GM12878 (cell line): Measurements from ENCODE around the gene RNU5B-1. TPM values are rescaled to one million over a fixed set of nuclear protein-coding genes. Genes with fewer than 3 reads are reported as not detected.
A peak's percentile ranks its signal among the peaks of the same experiment; 100 is the strongest.

Source experiments
- ATAC-seq: fragments of 200-7000 bp; cut with Tn5 transposase; 3 replicates; pipeline ENCODE4 v1.9.1; 2020; ENCODE audit warnings: mild to moderate bottlenecking, moderate library complexity
- BruUV-seq: library from RNA; stranded (reverse); fragments of 400-500 nt; replicated peaks from 2 replicates; lab custom pipeline; 2021; lab: Mats Ljungman, UMichigan
- CTCF ChIA-PET: fragments of 300-600 bp; sonication (Branson Sonifier 250); formaldehyde crosslinking; extraction: SDS; loops from one replicate; lab custom pipeline; 2021; ENCODE audit warnings: inconsistent platforms; lab: Yijun Ruan, JAX
- POLR2A ChIA-PET: fragments of 350-600 bp; formaldehyde crosslinking; extraction: SDS; loops from one replicate; lab custom pipeline; 2021; ENCODE audit warnings: inconsistent platforms; lab: Charles Lee
- RAD21 ChIA-PET: fragments of 300-600 bp; sonication (Branson Sonifier 250); formaldehyde crosslinking; loops from one replicate; lab custom pipeline; 2023; ENCODE audit warnings: antibody characterized with exemption; ENCODE audit not compliant: unreplicated experiment; lab: Charles Lee
- SMC1A ChIA-PET: fragments of 300-600 bp; sonication (Branson Sonifier 250); formaldehyde crosslinking; loops from one replicate; lab custom pipeline; 2023; ENCODE audit not compliant: unreplicated experiment, uncharacterized antibody; lab: Charles Lee
- DNase-seq: peaks from one replicate; pipeline ENCODE4 v3.0.0-alpha.2; 2011; ENCODE audit warnings: low read depth, low spot score
- FAIRE-seq: peaks from 3 replicates; lab custom pipeline; 2011; peaks lifted over from hg19 to GRCh38; lab: Jason Lieb, UNC
- H2AFZ ChIP-seq: 2 replicates; pipeline ENCODE4 v1.6.0; 2011; ENCODE audit warnings: low read depth, low read length, control low read depth; ENCODE audit not compliant: control insufficient read depth
- H3K27ac ChIP-seq: 2 replicates; pipeline ENCODE4 v1.5.1; 2011; ENCODE audit warnings: control low read depth; ENCODE audit not compliant: control insufficient read depth, insufficient read depth
- H3K27me3 ChIP-seq, 2 experiments: replicated peaks in 1 of 2; 2 replicates each; pipeline versions ENCODE4 v1.6.0 to v1.6.1; 2011; ENCODE audit warnings: low read length in 1 of 2; ENCODE audit not compliant: control insufficient read depth in 2 of 2, insufficient read depth in 2 of 2
- H3K36me3 ChIP-seq, 2 experiments: 2 replicates each; pipeline ENCODE4 v1.5.1; 2011; ENCODE audit warnings: low read length in 1 of 2; ENCODE audit not compliant: control insufficient read depth in 2 of 2, insufficient read depth in 2 of 2
- H3K4me1 ChIP-seq: 2 replicates; pipeline ENCODE4 v1.6.1; 2011; ENCODE audit warnings: mild to moderate bottlenecking, low read length, moderate library complexity, mixed read lengths; ENCODE audit not compliant: control insufficient read depth, insufficient read depth
- H3K4me2 ChIP-seq: 2 replicates; pipeline ENCODE4 v1.6.0; 2011; ENCODE audit warnings: control low read depth; ENCODE audit not compliant: control insufficient read depth, insufficient read depth
- H3K4me3 ChIP-seq: fragments of 200-600 bp; sonication (generic); 2 replicates; pipeline ENCODE4 v1.5.1; 2016
- H3K79me2 ChIP-seq: 2 replicates; pipeline ENCODE4 v1.6.0; 2011; ENCODE audit warnings: low read length; ENCODE audit not compliant: control insufficient read depth, insufficient read depth
- H3K9ac ChIP-seq: 2 replicates; pipeline ENCODE4 v1.8.0; 2011; ENCODE audit warnings: low read length, control low read depth, mixed read lengths; ENCODE audit not compliant: control insufficient read depth, insufficient read depth
- H3K9me3 ChIP-seq: replicated peaks from 3 replicates; pipeline ENCODE4 v1.5.1; 2011; ENCODE audit warnings: mild to moderate bottlenecking, low read length; ENCODE audit not compliant: control insufficient read depth, insufficient read depth
- H4K20me1 ChIP-seq: 2 replicates; pipeline ENCODE4 v1.6.0; 2011; ENCODE audit not compliant: control insufficient read depth, insufficient read depth
- BCL11A ChIP-seq: IDR thresholded peaks from 2 replicates; pipeline ENCODE4 v1.6.1; 2011; ENCODE audit warnings: low read depth, low read length
- CHD2 ChIP-seq: IDR thresholded peaks from 2 replicates; pipeline ENCODE4 v1.6.1; 2011; ENCODE audit warnings: low read depth, low read length, improper control_type of control experiment, borderline replicate concordance
- FOXM1 ChIP-seq: IDR thresholded peaks from 2 replicates; pipeline ENCODE4 v1.6.1; 2012; ENCODE audit warnings: low read depth, mild to moderate bottlenecking, inconsistent platforms, low read length, moderate library complexity
- KAT2A ChIP-seq: conservative IDR thresholded peaks from 2 replicates; pipeline ENCODE4 v1.6.1; 2011; ENCODE audit warnings: low read depth, low read length; ENCODE audit not compliant: control insufficient read depth
- NKRF ChIP-seq: fragments of 450-650 bp; conservative IDR thresholded peaks from 2 replicates; pipeline ENCODE4 v1.6.1; 2017; ENCODE audit warnings: mild to moderate bottlenecking, moderate library complexity
- PBX3 ChIP-seq: IDR thresholded peaks from 2 replicates; pipeline ENCODE4 v1.6.1; 2011; ENCODE audit warnings: mild to moderate bottlenecking, low read depth, low read length, moderate library complexity; ENCODE audit not compliant: insufficient replicate concordance
- RELA ChIP-seq: fragments of 450-650 bp; IDR thresholded peaks from 2 replicates; pipeline ENCODE4 v1.8.0; 2014; ENCODE audit warnings: borderline replicate concordance; ENCODE audit not compliant: partially characterized antibody
- ZNF687 ChIP-seq: fragments of 450-650 bp; IDR thresholded peaks from 2 replicates; pipeline ENCODE4 v1.6.1; 2017; ENCODE audit warnings: mild to moderate bottlenecking, moderate library complexity
- ZSCAN29 ChIP-seq: fragments of 450-650 bp; IDR thresholded peaks from 2 replicates; pipeline ENCODE4 v1.6.1; 2017; ENCODE audit warnings: mild to moderate bottlenecking, moderate library complexity
- WGBS: methylation state at CpG from one replicate; pipeline ENCODE4 v1.1.6; 2016; ENCODE audit warnings: low lambda C conversion rate; ENCODE audit not compliant: insufficient replicate concordance, insufficient coverage; ENCODE audit errors: missing lambda C conversion rate; 5-methylcytosine and 5-hydroxymethylcytosine counted together
- in situ Hi-C: fragments of 300-500 bp; cut with MboI; formaldehyde crosslinking; loops from 9 replicates; pipeline ENCODE4 v1.14.3; 2018; ENCODE audit warnings: mixed read lengths
- intact Hi-C: fragments of 100-400 bp; cut with micrococcal nuclease; formaldehyde crosslinking; loops from one replicate; pipeline ENCODE4 v1.14.2; 2022; ENCODE audit not compliant: unreplicated experiment
- polyA plus RNA-seq, 11 experiments: library from polyadenylated mRNA; depleted of rRNA in 4 of 11; unstranded in 6 of 11; stranded (reverse) in 5 of 11; fragments of >200 nt; fragmentation: Nextera tagmentation in 4 of 11; fragmentation: Illumina TruSeq in 1 of 11; extraction: Ambion mirVana in 4 of 11; extraction: Trizol in 1 of 11; gene quantifications; 1 replicate in 1 of 11; 2 replicates in 10 of 11; pipeline versions ENCODE4 v1.2.1 to v1.2.3, GENCODE V29; 2011 to 2016; ENCODE audit warnings: inconsistent platforms in 2 of 11, missing spikeins in 2 of 11, low read depth in 1 of 11
- total RNA-seq, 4 experiments: library from RNA; depleted of rRNA in 3 of 4; stranded (reverse); fragments of >200 nt in 3 of 4; fragmentation: Illumina TruSeq in 1 of 4; extraction: Trizol in 1 of 4; gene quantifications; 2 replicates each; pipeline versions ENCODE4 v1.2.1 to v1.2.3, GENCODE V29; 2013 to 2021
- TF ChIP-seq, protein P1 (sequence below): fragments of 450-650 bp; IDR thresholded peaks from 2 replicates; pipeline ENCODE4 v1.6.1; 2017; ENCODE audit warnings: borderline replicate concordance

The RNU5B-1 gene
- total and polyA plus RNA-seq, 10 of the 15 experiments (the other 5 are each of a cell fraction or from before 2014, with no cell fraction given), result 19.1 TPM; not detected in 9

GRCh38 chr15:65258375-65259262, 45.9 kb upstream of the RNU5B-1 start:
- ChIA-PET SMC1A (interaction anchor here (1.0 to 1.7 kb wide), 2 partner anchors 9 to 12 kb away, joined by 3 read pairs; no protein-coding TSS in a partner anchor), RAD21 (no interaction called here), CTCF (interaction anchor here (1.0 to 1.2 kb wide), 2 partner anchors 9 to 12 kb away, joined by 3 to 4 read pairs; no protein-coding TSS in a partner anchor), POLR2A (no interaction called here)
- Histone ChIP-seq H3K9me3 (no peaks in the 10 kb centered on the region), H3K9ac (no peak overlapping the region), H3K79me2 (no peaks in the 10 kb centered on the region), H3K4me2 (no peak overlapping the region), H3K27me3 (no peaks in the 10 kb centered on the region), H3K36me3 (peaks cover 5% of the 10 kb centered on the region in 2 experiments; a peak in 3 of 4 replicates), H4K20me1 (no peaks in the 10 kb centered on the region), H3K4me1 (no peaks in the 10 kb centered on the region), H3K4me3 (no peak overlapping the region), H2AFZ (no peak overlapping the region), H3K27ac (no peak overlapping the region)
- intact Hi-C loops (no loop called here), in situ Hi-C loops (no loop called here)
- no peak for DNase-seq
- ATAC-seq, result no peak
- WGBS, result 72% methylated on average over 5 of the region's 5 CpGs
- BruUV-seq, result TSS peak; percentile 67
- no peak for FAIRE-seq
- no peak for TF ChIP-seq PBX3
- no peak for TF ChIP-seq FOXM1
- TF ChIP-seq, protein P1, sequence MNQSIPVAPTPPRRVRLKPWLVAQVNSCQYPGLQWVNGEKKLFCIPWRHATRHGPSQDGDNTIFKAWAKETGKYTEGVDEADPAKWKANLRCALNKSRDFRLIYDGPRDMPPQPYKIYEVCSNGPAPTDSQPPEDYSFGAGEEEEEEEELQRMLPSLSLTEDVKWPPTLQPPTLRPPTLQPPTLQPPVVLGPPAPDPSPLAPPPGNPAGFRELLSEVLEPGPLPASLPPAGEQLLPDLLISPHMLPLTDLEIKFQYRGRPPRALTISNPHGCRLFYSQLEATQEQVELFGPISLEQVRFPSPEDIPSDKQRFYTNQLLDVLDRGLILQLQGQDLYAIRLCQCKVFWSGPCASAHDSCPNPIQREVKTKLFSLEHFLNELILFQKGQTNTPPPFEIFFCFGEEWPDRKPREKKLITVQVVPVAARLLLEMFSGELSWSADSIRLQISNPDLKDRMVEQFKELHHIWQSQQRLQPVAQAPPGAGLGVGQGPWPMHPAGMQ, result no peak
- TF ChIP-seq ZSCAN29, result no peak
- TF ChIP-seq RELA, result no peak
- no peak for TF ChIP-seq KAT2A
- no peak for TF ChIP-seq NKRF
- TF ChIP-seq ZNF687, result no peak
- no peak for TF ChIP-seq BCL11A
- TF ChIP-seq CHD2, result no peak
